Hippocampal formation (tissue), 2 donors: ENCODE results near the gene ANXA8L1.
"Not testable (repeated sequence)": the region's sequence is repeated elsewhere in the genome, so short reads cannot be mapped to it uniquely, and the experiment has no call there.

Source experiments
- DNase-seq, 2 donors: peaks; one replicate each; lab custom pipeline; 2025; lab: John Stamatoyannopoulos, UW

Gene ANXA8L1

GRCh38 chr10:46375406-46375805 is at the start of gene ANXA8L1:
TSS of gene ANXA8L1 (plus strand) at chr10:46375776. CDS start at chr10:46375852, 76 bp downstream.
- DNase-seq: not testable (repeated sequence)

- no peak for DNase-seq
Measured at GRCh38 chr10:46326066-46326465, 49.5 kb upstream of the ANXA8L1 start.

- DNase-seq: no peak
Measured at GRCh38 chr10:46326971-46327370, 48.6 kb upstream of the ANXA8L1 start.

- DNase-seq: no peak
Measured at GRCh38 chr10:46327685-46328084, 47.9 kb upstream of the ANXA8L1 start.

GRCh38 chr10:46328853-46329689 is 46.5 kb upstream of the ANXA8L1 start:
- DNase-seq: peak; percentile 68 to 92

GRCh38 chr10:46329690-46330016 is 45.9 kb upstream of the ANXA8L1 start:
- DNase-seq: no peak

GRCh38 chr10:46330894-46331293 is 44.7 kb upstream of the ANXA8L1 start:
- no peak for DNase-seq

- DNase-seq: not testable (repeated sequence)
Measured at GRCh38 chr10:46365484-46365883, 10.1 kb upstream of the ANXA8L1 start.

- DNase-seq: not testable (repeated sequence)
Measured at GRCh38 chr10:46367209-46367608, 8.4 kb upstream of the ANXA8L1 start.

GRCh38 chr10:46367666-46368240 is 7.8 kb upstream of the ANXA8L1 start:
- DNase-seq: not testable (repeated sequence)

- DNase-seq: not testable (repeated sequence)
Measured at GRCh38 chr10:46368956-46369355, 6.6 kb upstream of the ANXA8L1 start.

- not testable (repeated sequence) for DNase-seq
Measured at GRCh38 chr10:46374410-46374809, 1.2 kb upstream of the ANXA8L1 start.

GRCh38 chr10:46377022-46377421 is 1.4 kb downstream of the ANXA8L1 start:
- not testable (repeated sequence) for DNase-seq

GRCh38 chr10:46377651-46378050 is 2.1 kb downstream of the ANXA8L1 start:
- not testable (repeated sequence) for DNase-seq

GRCh38 chr10:46378108-46378507 is 2.5 kb downstream of the ANXA8L1 start:
- DNase-seq: not testable (repeated sequence)

GRCh38 chr10:46379233-46379848 is 3.8 kb downstream of the ANXA8L1 start:
- not testable (repeated sequence) for DNase-seq

- not testable (repeated sequence) for DNase-seq
Measured at GRCh38 chr10:46385858-46386257, 10.3 kb downstream of the ANXA8L1 start.

- not testable (repeated sequence) for DNase-seq
Measured at GRCh38 chr10:46386694-46387093, 11.1 kb downstream of the ANXA8L1 start.

- DNase-seq: not testable (repeated sequence)
Measured at GRCh38 chr10:46387309-46387902, 11.8 kb downstream of the ANXA8L1 start.

- not testable (repeated sequence) for DNase-seq
Measured at GRCh38 chr10:46391422-46391821, 15.8 kb downstream of the ANXA8L1 start.

- DNase-seq: not testable (repeated sequence)
Measured at GRCh38 chr10:46396441-46397279, 21.1 kb downstream of the ANXA8L1 start.
